Esophagus mucosa (tissue), 1 donor: Measurements from ENCODE around the gene OLFML2B. TPM values are rescaled to one million over a fixed set of nuclear protein-coding genes. Genes with fewer than 3 reads are reported as not detected.

ENCODE experiments used
- ATAC-seq: fragments of 200-7000 bp; cut with Tn5 transposase; one replicate; pipeline ENCODE4 v1.9.1; 2020
- total RNA-seq: library from RNA; stranded (reverse); gene quantifications from one replicate; pipeline ENCODE4 v1.2.4, GENCODE V29; 2023
- donor health status: DM: yes; HTN: yes; CAD: no.

The OLFML2B gene
- total RNA-seq, 1 donor from 2014 or later: 0.72 TPM

DNA sequence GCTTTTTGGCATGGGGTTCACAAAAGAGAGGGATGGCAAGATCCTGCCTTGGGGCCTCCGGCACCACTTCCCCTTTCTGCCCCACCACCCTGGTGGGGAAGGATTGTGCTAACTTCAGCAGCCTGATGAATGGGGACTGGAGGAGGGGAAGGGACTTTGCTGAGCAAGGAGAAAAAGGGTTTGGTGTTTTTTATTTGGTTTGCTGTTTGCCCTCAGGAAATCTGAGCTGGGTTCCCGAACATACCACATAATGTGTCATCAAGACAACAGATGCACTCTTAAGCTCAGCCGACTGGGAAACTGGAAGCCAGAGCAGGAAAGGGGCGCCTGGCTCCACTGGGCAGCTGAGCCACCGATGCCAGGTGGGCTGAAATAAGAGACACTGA, 19.8 kb downstream of the OLFML2B start:
- no peak for ATAC-seq

DNA sequence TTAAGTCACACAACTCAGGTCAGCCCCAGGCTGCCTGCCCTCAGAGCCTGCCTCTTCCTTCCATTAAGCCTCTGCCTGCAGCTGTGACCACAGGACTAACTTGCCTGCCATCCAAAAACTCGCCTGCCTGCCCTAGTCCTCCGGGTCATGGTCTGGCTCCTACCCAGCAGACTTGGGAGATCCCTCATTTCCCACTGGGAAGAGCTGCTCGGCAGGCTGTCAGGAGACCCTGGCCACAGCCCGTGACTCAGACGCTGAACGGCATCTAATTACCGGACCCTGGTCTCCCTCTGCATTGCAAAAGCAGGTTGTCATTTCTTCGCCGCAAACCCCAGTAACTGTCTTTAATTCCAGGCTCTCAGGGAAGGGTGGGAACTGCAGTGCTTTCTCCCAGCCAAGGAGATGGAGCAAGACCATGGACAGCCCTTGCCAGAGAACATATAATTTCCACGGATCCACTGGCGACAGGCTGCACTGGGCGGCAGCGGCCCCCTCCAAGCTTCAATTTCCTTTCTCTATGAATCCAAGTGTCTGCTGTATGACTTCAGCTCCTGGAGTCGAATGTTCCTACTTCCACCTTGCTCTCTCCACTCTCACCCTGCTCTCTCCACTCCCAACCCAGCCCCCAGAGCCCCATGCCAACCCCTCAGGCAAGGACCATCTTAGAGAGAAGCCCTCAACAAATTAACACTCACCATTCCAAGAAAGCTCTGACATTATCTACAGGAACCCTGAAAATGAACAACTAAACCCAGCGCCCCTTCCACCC, 20.4 kb downstream of the OLFML2B start:
- no peak for ATAC-seq

DNA sequence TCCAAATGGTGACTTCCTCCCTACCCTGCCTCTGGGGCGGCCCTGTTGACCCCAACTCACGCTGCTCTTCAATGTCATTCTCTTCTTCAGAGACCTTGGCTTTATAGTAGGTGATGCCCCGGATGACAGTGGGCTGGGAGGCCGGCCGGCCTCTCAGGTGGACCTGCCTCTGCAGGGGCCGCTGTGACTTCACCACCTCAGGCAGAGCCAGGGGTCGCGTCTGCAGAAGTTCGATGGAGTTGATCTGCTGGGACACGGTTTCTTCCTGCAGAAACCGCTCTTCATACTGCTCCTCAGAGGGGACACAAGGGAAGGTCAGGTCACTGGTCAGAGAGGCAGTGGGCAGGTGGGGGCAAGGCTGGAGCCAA, 23.6 kb downstream of the OLFML2B start:
- ATAC-seq: no peak

- ATAC-seq: no peak
Observed at GRCh38 chr1:161999301-162000052, 24.2 kb downstream of the OLFML2B start.

GRCh38 chr1:161998811-161999210, 24.9 kb downstream of the OLFML2B start:
- ATAC-seq: no peak

- no peak for ATAC-seq
Observed at GRCh38 chr1:161997152-161997551, 26.5 kb downstream of the OLFML2B start.

DNA sequence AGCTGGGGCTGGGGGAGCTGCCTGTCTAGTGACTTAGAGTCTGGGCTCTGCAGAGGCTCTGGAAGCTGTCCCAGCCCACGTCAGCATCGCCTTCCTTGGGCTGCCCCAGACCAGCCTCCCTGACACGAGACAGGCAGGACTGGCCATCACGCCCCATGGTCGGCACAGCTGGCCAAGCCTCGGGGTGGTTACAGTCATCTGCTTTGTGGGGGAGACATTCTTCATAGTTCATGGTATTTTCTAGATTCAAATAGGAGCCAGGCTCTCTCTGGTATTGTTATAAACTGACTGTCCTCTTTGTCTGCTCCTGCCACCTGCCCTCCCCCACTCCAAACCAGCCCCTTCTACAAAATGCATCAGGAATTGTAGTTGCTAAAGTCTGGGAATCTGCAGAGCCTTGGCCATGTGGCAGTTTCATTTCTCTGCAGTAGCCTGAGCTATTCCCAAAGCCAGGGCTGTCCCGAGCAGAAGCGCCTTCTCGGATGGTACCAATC, 29.4 kb downstream of the OLFML2B start:
- no peak for ATAC-seq

DNA sequence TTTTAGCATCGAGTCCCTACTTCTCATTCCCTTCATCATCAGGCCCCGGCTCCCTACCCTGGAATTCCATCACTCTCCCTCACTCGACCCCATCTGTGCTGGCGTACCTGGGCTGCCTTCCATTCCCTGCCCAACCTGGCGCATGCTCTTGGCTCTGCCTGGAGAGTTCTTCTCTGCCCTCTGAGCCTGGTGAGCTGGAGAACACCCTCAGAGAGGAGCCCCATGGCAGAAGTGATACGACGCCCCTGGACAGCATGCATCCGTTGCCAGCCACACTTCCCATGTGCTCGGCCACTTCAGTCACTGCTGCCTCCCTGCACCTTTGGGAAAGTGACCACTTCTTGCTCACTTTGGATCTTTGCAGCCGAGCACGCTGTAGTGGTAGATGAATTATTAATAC, 30.1 kb downstream of the OLFML2B start:
- ATAC-seq: no peak

DNA sequence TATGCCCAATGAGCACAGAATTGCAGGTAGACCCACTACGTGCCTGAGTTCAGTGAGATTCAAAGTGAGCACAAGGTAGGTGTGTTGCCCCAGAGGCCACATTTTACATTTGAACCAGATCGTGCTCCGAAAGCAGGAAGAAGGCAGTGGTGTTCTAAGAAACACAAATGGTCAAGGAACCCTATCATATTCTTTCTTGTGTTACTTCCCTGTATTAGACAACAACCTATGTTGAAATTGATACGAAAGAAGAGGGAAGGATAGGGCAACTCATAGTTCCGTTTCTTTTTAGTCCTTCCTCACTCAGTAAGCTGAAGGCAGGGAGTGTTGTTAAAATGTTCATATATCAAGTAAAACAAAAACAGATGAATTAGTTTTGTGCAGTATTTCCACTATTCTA, 33.9 kb downstream of the OLFML2B start:
- no peak for ATAC-seq

DNA sequence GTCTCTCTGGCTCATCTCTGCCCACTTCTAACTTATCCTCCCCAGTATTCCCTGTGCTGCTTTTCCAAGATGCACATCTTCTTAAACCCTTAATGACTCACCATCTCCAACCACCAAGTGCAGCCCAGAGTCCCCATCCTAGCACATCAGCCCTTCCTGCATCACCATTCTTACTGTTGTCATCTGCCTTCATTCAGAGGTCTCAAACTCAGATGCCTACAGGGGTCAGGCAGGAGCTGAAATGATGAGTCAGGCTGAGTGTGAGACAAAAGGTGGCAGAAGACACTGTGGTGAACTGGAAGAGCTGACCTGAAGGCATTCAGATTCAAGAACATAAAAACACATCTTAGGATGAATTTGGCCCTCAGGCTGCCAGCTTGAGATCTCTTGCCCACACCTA, 34.6 kb downstream of the OLFML2B start:
- no peak for ATAC-seq

DNA sequence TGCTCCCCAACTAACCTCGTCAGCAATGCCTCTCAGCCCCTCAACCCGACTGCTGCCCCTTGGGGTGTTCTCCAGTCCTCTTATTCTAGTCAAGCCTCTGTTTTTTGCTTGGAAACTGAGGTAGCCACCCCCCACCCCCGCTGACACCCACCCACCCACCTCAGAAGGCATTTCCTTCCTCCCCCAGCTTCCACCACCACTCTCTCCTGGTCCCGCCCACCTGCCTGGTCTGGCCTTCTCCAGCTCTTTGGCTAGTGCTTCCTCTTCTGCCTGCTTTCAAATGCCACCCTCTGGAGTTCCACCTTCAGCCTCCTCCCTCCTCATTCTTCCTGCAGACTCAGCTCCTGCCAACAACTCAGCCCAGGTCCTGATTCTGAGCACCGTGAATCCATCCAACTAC, 35.3 kb downstream of the OLFML2B start:
- no peak for ATAC-seq

DNA sequence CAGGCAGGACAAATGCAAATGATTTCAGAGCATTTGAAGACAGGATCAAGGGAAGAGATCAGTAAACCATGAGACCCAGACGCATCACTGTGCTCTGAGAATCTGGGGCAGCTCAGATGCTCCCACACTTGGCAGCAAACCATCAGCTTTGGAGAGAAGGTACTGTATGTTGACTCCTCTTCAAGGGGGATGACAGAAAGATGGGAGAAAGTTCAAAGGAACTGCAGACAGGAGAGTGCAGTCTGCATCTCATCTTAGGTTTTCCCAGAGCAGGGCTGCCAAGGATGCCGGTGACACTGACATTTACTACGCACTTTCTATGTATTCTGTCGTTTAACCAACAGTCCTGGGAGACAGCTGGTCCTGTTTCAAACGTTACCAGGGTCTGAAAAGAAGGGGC, 35.8 kb downstream of the OLFML2B start:
- no peak for ATAC-seq

- no peak for ATAC-seq
Observed at GRCh38 chr1:161987303-161987702, 36.4 kb downstream of the OLFML2B start.

- no peak for ATAC-seq
Observed at GRCh38 chr1:161986328-161986727, 37.3 kb downstream of the OLFML2B start.

DNA sequence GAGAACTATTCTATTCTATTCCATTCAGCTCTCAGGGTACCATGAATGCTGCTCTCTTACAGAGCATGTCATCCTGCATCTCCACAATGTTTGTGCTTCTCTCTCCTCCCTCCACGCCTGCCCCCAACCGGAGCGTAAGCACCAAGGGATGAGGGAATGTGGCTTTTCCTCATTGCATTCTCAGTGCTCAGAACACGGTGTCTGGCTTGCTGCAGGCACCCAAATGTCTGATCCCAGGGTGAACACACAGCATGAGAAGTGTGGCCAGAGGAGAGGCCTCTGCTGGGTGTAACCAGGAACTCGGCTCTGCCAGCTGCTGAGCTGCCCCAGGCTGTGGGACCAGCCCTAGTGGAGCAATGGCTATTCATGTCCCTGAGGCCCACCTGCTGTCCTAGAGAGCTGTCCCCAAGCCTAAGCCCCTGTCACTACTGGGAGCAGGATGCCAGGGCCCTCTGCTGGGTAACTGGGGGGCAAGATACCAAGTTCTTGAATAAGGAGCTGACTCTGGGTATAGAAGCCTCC, 38.3 kb downstream of the OLFML2B start:
- ATAC-seq: no peak

DNA sequence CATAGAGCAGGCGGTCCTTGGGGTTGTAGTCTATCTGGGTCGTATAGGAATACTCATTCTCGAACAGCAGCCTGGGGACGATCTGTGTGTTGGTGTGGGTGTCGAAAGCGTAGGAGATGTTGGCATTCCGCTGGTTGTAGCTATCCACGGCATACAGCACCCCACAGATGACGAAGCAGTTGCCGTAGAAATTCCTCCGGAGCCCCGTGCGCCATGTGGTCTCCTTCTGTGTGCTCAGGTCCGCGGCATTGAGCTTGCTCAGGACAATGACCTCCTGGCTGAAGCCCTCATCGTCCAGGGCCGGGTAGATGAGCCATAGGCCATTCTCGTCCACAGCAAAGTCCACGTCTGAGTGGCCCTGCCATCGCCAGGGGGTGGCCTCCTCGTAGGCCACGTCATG, 39.9 kb downstream of the OLFML2B start:
- ATAC-seq: no peak

- no peak for ATAC-seq
Observed at GRCh38 chr1:161982917-161983316, 40.8 kb downstream of the OLFML2B start.

- ATAC-seq: no peak
Observed at GRCh38 chr1:161982507-161982895, 41.2 kb downstream of the OLFML2B start.

GRCh38 chr1:161981735-161982506, 41.7 kb downstream of the OLFML2B start:
- no peak for ATAC-seq

- no peak for ATAC-seq
Observed at GRCh38 chr1:161981126-161981525, 42.5 kb downstream of the OLFML2B start.

DNA sequence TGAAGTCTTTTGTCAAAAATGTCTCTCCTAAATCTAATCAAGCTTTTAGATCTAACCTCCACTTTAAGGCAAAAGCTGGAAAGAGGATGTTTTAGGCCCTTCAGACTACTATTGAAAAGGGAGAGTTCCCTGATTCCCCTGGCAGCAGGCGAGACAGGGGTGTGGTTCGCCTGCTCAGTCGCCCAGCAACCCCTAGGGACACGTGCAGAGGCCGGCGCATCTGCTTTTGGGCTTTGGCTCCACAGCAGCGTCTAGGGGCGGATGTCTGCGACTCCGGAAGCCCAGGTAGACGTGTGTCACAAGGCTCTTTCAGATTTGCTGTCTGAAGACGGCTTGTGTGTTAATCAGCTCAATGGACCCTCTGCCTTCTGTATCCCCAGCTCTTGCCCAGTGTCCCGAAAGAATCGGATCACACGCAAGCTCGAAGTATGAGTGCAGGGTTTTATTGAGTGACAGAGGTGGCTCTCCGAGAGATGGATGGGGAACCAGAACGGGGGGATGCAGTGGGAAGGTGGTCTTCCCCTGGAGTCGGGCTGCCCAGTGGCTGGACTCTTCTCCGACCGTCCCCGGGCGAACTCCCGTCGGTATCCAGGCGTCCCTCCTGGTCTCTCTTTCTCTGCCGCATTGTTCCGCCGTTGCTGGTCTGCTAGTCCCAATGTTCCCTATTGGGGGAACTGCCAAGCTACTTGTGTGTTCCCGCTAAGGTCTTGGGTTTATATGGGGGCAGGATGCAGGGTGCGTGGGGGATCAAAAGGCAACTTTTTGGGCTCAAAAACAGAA, 45.5 kb downstream of the OLFML2B start:
- ATAC-seq: no peak
